ENCODE measurements around the gene PCSK6. TPM values are rescaled to one million over a fixed set of nuclear protein-coding genes. Genes with fewer than 3 reads are reported as not detected.

The PCSK6 gene
- total RNA-seq, 2 experiments from 2014 or later, result 0.57 TPM; not detected in 1

DNA sequence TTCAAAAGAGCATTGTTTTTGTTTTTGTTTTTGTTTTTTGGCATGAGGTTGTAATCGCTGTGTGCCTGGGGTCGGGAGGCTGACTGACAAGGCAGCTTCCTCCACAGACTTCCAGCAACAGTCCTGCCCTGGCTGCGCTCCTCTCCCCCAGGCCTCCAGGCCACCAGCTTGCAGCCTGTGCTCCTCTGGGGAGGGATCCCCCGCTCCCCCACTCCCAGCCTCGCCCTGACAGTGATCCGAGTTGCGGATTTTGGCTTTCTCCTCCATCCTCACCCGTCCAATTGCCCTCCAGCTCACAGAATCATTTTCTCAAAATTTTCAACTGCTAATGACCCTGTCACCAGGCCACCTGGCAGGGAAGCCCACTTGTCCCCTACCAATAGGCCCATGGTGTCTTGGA, 36.5 kb upstream of the PCSK6 start:
- POLR2A ChIA-PET, result no interaction called here

DNA sequence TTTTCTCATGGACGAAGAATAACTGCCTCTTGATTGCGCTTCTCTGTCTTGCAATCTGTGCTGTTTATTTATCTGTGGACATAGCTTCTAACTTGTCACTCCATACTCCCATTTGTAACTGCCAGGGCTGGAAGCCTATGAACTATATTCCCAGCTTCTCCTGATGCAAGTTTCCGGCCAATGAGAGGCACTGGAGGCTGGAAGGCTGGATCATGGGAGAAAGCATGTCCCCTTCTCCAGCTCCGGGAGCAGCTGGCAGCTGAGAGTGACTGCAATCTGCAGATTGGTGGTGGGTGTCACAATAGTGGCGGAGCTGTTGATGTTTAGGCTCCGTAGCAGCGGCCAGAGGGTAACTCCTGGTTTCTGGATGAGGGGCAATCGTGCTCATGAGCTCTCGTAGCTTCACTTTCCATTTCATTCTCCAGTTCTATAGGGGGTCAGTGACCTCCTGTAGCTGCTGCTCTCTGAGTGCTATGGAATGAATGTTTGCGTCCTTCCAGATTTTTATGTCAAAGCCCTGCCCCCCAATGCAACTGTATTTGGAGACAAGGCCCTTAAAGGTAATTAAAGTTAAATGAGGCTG, 35.7 kb upstream of the PCSK6 start:
- intact Hi-C loops (cut with micrococcal nuclease; ENCODE audit: unreplicated experiment), result no loop called here
- no peak overlapping the region for H3K4me3 ChIP-seq (ENCODE audit: low read depth, low read length, poor library complexity, severe bottlenecking)
- H2AFZ ChIP-seq (ENCODE audit: low read length), result no peak overlapping the region
- CTCF ChIA-PET (ENCODE audit: unreplicated experiment), result no interaction called here
- no peaks in the 10 kb centered on the region for H3K4me1 ChIP-seq (ENCODE audit: insufficient read depth, low read length, poor library complexity, severe bottlenecking)
- no TSS peak for BruUV-seq (replicated peaks)
- H3K9me2 ChIP-seq (ENCODE audit: insufficient read depth, low read length), result no peaks in the 10 kb centered on the region
- no peak for DNase-seq (ENCODE audit: low spot score)
- no peaks in the 10 kb centered on the region for H3K9me3 ChIP-seq (ENCODE audit: low read length)
- H3K27ac ChIP-seq (ENCODE audit: low read depth, low read length, poor library complexity, severe bottlenecking), result no peak overlapping the region
- H3K36me3 ChIP-seq (ENCODE audit: insufficient read depth, low read length), result no peaks in the 10 kb centered on the region
- no peaks in the 10 kb centered on the region for H3K79me2 ChIP-seq (ENCODE audit: insufficient read depth, low read depth, low read length)
- POLR2A ChIA-PET, result no interaction called here
- no peak for TF ChIP-seq EZH2phosphoT487 (IDR thresholded peaks at IDR 0.05; ENCODE audit: borderline replicate concordance, low read depth, low read length)
- TF ChIP-seq, protein P1, sequence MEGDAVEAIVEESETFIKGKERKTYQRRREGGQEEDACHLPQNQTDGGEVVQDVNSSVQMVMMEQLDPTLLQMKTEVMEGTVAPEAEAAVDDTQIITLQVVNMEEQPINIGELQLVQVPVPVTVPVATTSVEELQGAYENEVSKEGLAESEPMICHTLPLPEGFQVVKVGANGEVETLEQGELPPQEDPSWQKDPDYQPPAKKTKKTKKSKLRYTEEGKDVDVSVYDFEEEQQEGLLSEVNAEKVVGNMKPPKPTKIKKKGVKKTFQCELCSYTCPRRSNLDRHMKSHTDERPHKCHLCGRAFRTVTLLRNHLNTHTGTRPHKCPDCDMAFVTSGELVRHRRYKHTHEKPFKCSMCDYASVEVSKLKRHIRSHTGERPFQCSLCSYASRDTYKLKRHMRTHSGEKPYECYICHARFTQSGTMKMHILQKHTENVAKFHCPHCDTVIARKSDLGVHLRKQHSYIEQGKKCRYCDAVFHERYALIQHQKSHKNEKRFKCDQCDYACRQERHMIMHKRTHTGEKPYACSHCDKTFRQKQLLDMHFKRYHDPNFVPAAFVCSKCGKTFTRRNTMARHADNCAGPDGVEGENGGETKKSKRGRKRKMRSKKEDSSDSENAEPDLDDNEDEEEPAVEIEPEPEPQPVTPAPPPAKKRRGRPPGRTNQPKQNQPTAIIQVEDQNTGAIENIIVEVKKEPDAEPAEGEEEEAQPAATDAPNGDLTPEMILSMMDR (conservative IDR thresholded peaks at IDR 0.05; ENCODE audit: low read length), result no peak
- no peak overlapping the region for H3K4me2 ChIP-seq (ENCODE audit: low read length)
- H4K20me1 ChIP-seq (ENCODE audit: insufficient read depth, low read length), result no peaks in the 10 kb centered on the region

More for the DNA sequence above, 36.5 kb upstream of the PCSK6 start:
- no peaks in the 10 kb centered on the region for H3K79me2 ChIP-seq (ENCODE audit: insufficient read depth, low read depth, low read length)
- H3K4me3 ChIP-seq (ENCODE audit: low read depth, low read length, poor library complexity, severe bottlenecking), result no peak overlapping the region
- no peak overlapping the region for H3K4me2 ChIP-seq (ENCODE audit: low read length)
- H3K27ac ChIP-seq (ENCODE audit: low read depth, low read length, poor library complexity, severe bottlenecking), result no peak overlapping the region
- TF ChIP-seq EZH2phosphoT487 (IDR thresholded peaks at IDR 0.05; ENCODE audit: borderline replicate concordance, low read depth, low read length), result no peak
- TF ChIP-seq, protein P1 (conservative IDR thresholded peaks at IDR 0.05; ENCODE audit: low read length), result no peak
- no peaks in the 10 kb centered on the region for H3K9me3 ChIP-seq (ENCODE audit: low read length)
- DNase-seq (ENCODE audit: low spot score), result no peak
- H4K20me1 ChIP-seq (ENCODE audit: insufficient read depth, low read length), result no peaks in the 10 kb centered on the region
- H2AFZ ChIP-seq (ENCODE audit: low read length), result no peak overlapping the region
- no TSS peak for BruUV-seq (replicated peaks)
- intact Hi-C loops (cut with micrococcal nuclease; ENCODE audit: unreplicated experiment), result no loop called here
- CTCF ChIA-PET (ENCODE audit: unreplicated experiment), result no interaction called here
- H3K9me2 ChIP-seq (ENCODE audit: insufficient read depth, low read length), result no peaks in the 10 kb centered on the region
- no peaks in the 10 kb centered on the region for H3K36me3 ChIP-seq (ENCODE audit: insufficient read depth, low read length)
- no peaks in the 10 kb centered on the region for H3K4me1 ChIP-seq (ENCODE audit: insufficient read depth, low read length, poor library complexity, severe bottlenecking)

DNA sequence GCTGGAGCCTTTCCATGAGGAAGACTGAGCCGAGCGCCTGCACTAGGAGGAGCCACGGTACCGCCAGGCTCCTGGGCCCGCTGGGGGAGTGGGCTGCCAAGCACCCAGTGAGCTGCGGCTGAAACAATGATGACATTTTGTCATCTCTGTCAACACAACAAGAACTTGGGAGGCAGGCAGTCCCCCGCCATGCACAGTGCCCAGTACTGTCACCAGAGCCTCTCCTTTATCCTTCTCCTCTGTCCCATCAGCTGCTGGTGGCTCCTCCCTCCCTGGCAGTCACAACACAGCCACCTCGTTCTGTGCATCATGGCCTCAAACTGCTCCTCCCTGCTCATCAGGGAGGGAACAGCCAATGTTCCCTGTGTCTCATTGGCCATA, 34.0 kb upstream of the PCSK6 start:
- no TSS peak for BruUV-seq (replicated peaks)
- Histone ChIP-seq H3K36me3 (ENCODE audit: insufficient read depth, low read length) (no peaks in the 10 kb centered on the region), H4K20me1 (ENCODE audit: insufficient read depth, low read length) (no peaks in the 10 kb centered on the region), H3K4me3 (ENCODE audit: low read depth, low read length, poor library complexity, severe bottlenecking) (no peak overlapping the region), H3K9me2 (ENCODE audit: insufficient read depth, low read length) (no peaks in the 10 kb centered on the region), H3K4me1 (ENCODE audit: insufficient read depth, low read length, poor library complexity, severe bottlenecking) (no peaks in the 10 kb centered on the region), H3K79me2 (ENCODE audit: insufficient read depth, low read depth, low read length) (no peaks in the 10 kb centered on the region), H2AFZ (ENCODE audit: low read length) (no peak overlapping the region), H3K9me3 (ENCODE audit: low read length) (no peaks in the 10 kb centered on the region), H3K4me2 (ENCODE audit: low read length) (no peak overlapping the region), H3K27ac (ENCODE audit: low read depth, low read length, poor library complexity, severe bottlenecking) (no peak overlapping the region)
- no peak for TF ChIP-seq EZH2phosphoT487 (IDR thresholded peaks at IDR 0.05; ENCODE audit: borderline replicate concordance, low read depth, low read length)
- TF ChIP-seq, protein P1 (conservative IDR thresholded peaks at IDR 0.05; ENCODE audit: low read length), result no peak
- intact Hi-C loops (cut with micrococcal nuclease; ENCODE audit: unreplicated experiment), result no loop called here
- ChIA-PET POLR2A (no interaction called here), CTCF (ENCODE audit: unreplicated experiment) (no interaction called here)
- no peak for DNase-seq (ENCODE audit: low spot score)
